GM18505 (cell line): ENCODE measurements around the gene AMZ1.

ENCODE experiments used
- ATAC-seq: cut with Tn5 transposase; IDR thresholded peaks from one replicate; pipeline ENCODE4 v1.9.1; 2021; ENCODE audit not compliant: unreplicated experiment
- POLR2A ChIP-seq: IDR thresholded peaks from 4 replicates; pipeline ENCODE4 v1.6.1; 2011; ENCODE audit warnings: borderline replicate concordance; ENCODE audit not compliant: insufficient read depth, insufficient read length; ENCODE audit errors: extremely low read depth

Gene AMZ1

GRCh38 chr7:2760098-2760889 lies 72.3 kb downstream of the AMZ1 start:
- no peak for ATAC-seq
- no peak for TF ChIP-seq POLR2A

GRCh38 chr7:2761131-2761624 lies 73.2 kb downstream of the AMZ1 start:
- ATAC-seq = no peak
- TF ChIP-seq POLR2A = no peak

GRCh38 chr7:2761801-2762497 lies 73.9 kb downstream of the AMZ1 start:
- no peak for TF ChIP-seq POLR2A
- no peak for ATAC-seq

GRCh38 chr7:2763597-2763996 lies 75.6 kb downstream of the AMZ1 start:
- no peak for TF ChIP-seq POLR2A
- no peak for ATAC-seq

- no peak for TF ChIP-seq POLR2A
- ATAC-seq = no peak
These were observed 76.6 kb downstream of the AMZ1 start for GRCh38 chr7:2764621-2765020.
